ENCODE data around the gene SH2D6.
"Not testable (repeated sequence)": the region's sequence is repeated elsewhere in the genome, so short reads cannot be mapped to it uniquely, and the experiment has no call there.

Gene SH2D6

GRCh38 chr2:85422072-85422457 is 3.6 kb downstream of the SH2D6 start:
- no peak for DNase-seq

DNA sequence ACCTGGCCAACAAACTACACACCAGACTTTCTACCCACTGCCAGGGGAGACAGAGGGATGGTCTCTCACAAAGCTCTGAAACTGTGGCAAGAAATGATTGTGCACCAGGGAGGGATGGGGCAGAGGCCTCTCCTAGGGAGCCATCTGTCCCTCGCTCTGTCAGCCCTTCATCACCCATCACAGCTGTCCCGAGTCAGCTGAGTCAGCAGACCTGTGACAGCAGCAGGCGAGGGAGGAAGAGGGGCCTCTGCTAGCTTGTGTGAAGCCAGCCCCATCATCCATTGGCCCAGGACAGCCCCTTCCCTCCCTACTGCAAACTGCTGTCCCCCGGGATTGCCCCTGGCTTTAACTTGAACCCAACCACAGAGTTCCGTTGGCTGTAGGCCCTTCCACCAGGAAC is 5.0 kb downstream of the SH2D6 start:
- DNase-seq: no peak

DNA sequence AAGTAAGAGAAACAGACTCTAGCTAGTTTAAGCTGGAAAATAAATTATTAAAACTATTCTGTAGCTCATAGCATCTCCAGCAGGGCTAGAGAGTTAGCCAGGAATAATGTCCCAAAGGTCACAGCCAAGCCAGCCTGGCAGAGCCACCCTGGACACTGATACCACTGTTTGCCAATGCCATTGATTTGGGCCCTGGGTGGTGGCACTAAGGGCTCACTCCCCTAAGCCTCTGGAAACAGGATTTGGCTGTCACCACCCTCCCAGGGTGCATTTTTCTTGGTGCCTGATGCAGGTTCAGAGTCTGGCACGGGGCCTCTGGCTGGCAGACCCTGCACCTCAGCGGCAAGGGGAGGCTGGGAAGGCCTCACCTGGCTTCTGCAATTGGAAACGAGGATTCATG is 7.1 kb downstream of the SH2D6 start:
- no peak for DNase-seq

DNA sequence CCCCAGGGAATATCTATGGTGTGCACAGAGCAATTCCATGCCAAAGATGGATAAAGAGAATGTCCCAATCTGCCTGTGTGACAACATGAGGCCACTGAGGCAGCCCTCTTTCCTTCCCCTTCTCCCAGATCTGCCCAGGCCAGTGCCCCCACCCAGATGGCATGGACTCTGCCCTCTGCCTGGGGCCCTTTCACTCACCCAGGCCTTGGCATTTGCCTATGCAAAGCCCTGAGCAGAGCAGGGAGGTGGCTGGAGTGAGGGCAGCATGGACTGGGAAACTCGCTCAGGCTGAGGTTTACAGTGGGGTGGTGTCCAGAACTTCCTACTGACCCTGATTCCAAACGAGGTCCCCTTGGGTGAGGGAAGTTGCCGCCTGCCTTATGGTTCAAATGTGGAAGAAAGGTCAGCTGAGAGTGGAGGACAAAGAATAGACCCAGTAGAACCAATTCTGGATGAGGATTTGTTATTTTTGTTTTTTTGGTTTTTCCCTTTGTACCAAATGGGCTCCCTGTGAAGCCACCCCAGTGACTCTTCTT is 8.9 kb downstream of the SH2D6 start:
- no peak for DNase-seq

DNA sequence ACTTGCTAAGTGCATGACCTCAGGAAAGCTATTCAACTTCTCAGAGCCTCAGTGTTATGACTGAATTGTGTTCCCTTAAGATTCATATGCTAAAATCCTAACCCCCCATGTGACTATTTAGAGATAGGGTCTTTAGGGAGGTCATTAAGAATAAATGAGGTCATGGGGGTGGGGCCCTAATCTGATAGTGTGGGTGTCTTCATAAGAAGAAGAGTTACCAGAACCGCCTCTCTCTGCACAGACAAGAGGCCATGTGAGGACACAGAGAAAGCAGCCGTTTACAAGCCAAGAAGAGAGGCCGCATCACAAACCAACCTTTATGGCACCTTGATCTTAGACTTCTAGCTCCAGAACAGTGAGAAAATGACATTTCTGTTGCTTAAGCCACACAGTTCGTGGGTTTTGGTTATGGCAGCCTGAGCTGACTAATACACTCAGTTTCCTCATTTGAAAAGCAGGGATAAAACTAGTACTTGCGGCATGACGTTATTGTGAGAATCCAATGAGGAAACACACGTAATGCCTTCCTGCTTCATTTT is 9.9 kb downstream of the SH2D6 start:
- DNase-seq: no peak

DNA sequence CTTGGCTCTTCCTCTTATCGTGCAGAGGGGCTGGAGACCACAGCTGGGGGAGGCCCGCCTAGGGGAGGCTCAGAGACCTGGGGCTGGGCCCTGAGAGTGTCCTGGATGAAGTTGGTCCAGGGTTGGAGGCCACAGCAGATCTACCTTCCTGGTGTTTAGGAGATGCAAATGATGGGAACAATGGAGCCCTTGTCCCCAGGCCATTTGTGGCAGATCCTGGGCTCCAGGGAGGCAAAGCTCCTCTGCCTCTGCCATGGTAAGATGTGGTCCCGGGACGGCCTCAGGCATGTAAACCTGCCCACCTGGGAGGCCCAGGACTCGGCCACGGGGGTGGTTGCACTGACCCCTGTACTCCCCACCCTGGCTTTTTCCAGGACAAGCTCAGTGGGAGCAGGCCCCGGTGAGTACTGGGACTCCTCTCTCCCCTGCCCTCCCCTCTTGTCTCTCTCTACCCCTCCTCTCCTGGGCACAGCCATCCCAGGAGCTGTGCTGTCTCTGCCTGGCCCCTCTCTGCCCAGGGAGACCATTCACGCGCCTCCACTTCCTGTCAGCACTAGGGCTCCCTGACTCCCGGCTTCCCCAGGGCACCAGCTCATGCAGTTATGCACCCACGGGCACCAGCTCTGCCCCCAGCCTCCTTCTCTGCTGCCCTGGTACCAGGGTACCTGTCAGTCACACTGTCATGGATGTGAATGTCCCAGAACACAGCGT is 10.9 kb downstream of the SH2D6 start:
- DNase-seq: no peak

GRCh38 chr2:85429924-85430289 is 11.4 kb downstream of the SH2D6 start:
- no peak for DNase-seq

DNA sequence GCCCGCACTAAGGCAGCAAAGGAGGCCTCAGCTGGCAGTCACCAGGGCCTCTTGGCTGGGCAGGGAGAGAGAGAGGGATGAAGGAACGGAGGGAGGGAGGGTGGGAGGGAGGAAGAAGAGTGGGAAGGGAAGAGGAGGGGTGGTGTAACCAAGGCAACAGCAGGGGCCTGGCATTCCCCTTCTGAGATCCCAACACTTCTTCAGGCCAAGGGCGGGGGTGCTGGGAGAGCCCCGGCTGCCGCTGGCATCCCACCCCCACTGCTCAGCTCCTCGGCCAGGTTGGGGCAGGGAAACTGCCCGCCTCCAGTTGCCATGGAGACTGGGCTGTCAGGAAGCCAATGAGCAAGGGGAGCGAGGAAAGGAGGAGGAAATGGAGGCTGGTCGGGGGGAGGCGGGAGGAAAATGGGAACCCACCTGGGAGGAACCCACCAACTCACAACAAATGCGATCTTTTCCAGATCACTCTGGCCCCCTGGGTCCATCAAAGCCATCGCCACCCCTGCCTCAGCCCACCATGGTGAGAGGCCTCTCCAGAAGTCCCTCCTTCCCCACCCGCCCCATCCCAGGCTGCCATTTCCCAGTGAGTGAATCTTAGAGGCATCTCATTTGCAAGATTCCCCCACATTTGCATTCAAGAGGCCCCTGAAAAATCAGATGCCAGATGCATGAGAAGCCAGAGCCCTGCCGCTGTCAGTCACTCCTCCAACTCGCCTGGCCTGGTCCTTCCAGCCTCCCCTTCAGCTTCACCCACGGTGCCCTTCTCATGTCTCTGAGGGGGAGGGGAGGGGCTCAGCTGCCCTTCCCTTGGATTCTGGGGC is 12.4 kb downstream of the SH2D6 start:
- peak; percentile 65 for DNase-seq

DNA sequence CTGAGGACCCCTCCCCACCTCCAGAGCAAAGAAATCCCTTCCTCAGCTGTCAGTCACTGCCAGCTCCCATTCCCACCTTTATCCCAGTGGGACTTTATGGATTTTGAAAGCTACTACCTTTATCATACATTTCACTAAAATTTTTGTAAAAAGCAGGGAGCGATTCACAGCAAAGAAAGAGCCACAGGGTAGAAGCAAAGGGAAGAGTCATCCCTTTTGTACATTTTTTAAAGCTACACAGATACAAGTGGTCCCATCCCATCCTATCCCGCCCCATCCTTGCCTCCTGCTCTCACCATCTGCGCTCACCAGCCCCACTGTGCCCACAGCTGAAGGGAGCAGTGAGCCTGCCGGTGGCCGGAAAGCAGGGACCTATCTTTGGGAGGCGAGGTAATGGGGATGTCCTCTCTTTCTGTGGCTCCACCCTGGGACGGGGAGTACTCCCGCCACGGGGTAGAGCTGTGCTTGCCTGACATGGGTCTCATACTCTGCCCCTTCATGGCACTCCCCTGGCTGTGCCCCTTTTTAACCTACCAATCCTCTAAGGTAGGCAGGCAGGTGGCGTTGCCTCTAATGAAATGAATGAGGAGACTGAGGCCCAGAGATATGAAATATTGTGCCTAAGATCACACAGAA is 13.2 kb downstream of the SH2D6 start:
- DNase-seq: no peak

DNA sequence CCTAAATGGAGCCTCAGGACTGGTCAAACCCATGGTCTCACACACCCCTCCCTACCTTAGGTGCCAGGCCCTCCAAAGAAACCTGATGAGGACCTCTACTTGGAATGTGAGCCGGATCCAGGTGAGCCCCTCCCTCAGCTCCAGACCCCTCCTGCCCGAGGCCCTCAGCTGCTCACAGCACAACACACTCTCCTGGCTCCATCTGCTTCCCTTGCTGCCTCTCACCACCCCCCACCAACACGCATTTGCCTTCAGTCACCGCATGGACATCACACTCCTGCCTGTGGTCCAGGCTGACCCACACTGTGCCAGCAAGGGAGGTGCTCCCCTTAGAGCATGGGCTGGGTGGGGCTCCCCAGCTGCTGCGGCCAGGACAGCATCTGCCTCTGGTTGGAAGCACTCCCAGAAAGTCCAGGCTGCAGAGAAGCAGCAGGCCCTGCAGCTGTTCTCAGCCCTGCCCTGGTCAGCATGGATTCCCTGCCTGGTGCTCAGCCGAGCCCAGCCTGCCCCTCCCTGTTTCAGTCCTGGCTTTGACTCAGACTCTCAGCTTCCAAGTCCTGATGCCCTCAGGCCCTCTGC is 15.1 kb downstream of the SH2D6 start:
- DNase-seq: peak; percentile 56

- no peak for DNase-seq
Observed at GRCh38 chr2:85434696-85435095, 16.2 kb downstream of the SH2D6 start.

GRCh38 chr2:85435220-85435958 is 16.9 kb downstream of the SH2D6 start:
- peak; percentile 68 for DNase-seq

DNA sequence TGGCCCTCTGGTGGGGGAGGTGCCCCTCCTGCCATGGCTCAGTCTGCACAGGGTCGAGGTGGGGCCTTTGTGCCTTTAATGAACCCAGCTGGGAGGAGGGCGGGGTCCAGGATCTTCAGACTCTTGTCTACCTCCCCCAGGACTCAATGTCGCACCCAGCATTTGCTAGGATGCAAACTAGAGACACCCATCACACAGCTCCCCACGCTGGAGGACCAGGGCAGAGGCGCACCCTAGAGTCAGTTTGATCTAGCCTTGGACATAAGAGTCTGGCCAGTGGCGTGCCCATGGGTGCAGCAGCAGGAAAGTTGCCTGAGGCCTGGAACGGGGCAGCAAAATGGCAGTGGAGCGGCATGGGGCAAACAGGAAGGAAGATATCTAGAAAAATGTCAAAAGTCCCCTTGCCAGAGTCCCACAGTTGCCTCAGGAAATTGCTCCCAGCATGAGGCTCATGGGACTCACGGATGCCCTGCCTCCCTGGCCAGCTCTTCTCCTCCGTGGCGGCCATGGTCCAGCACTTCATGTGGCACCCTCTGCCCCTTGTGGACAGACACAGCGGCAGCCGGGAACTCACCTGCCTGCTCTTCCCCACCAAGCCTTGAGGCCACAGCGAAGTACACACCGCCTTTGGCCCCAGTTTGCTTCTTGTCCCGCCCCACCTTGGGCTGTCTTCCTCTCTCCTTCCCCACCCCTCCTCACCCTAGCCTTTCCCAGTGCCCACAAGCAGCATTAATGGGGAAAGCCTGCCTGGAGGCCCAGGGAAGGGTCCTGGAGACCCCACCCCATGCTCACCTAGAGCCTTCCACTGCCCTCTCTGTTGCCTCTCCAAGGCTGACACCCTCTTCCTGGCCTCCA is 17.7 kb downstream of the SH2D6 start:
- DNase-seq: peak; percentile 22

DNA sequence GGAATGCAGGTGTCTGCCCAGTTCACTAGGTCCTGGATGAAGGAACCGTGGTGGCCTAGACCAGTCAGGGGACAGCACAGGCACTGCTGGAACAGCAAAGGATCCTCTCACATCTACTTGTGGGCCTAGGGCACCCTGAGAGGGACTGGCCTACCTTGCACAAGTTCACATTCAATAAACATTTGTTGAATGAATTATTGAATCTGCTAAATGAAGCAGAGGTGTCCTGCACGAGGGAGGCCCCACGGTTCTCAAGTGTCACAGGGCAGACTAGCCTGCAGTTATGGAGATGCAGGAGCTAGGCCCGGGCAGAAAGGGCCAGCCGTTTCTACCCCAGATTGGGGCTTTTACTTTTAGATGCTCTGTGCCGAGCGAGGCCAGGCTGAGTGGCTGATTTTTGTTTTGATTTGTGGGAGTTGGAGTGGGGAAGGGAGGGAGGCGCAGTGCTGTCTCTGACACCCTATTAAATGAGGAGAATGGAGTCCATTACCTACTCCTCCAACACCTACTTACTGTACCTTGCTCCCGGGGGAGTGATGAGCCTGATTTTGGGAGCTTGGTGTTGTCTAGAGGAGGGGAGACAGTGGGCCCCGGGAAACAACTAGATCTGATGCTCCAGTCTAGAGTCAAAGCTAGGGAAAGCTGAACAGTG is 18.4 kb downstream of the SH2D6 start:
- peak; percentile 72 for DNase-seq

DNA sequence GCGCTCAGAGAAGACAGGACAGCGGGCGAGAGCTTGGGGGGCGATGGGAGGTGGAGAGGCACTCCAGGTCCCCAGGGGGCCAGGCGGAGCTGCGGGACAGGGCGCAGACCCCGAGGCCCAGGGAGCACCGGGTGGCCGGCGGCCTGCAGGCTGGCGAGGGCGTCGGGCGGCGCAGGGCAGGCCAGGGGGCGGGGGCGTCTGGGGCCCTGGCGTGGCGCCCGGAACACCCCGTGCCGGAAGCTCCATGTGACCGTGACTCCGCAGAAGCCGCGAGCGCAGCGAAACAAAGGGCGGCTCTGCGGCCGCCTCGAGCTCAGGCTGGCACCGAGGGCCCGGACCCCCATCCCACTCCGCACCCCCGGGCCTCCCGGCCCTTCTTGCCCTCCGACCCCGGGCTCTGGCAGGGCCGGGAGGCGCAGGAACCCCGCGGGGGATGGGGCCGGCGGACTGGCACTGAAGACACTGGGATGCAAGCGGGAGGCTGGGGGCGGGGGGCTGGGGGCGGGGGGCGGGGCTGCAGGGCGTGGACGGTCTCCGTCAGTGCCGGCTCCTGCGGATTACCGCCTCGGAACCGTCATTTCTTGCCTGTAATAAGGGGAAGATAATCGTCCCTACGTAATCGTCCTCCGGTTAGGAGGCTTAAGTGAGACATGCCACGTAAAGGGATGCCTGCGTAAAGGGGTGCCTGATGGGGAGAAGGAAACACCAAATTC is 19.1 kb downstream of the SH2D6 start:
- peak; percentile 89 for DNase-seq

- DNase-seq: peak; percentile 80
Observed at GRCh38 chr2:85438201-85439024, 19.9 kb downstream of the SH2D6 start.

GRCh38 chr2:85439025-85439472 is 20.5 kb downstream of the SH2D6 start:
- DNase-seq: no peak

DNA sequence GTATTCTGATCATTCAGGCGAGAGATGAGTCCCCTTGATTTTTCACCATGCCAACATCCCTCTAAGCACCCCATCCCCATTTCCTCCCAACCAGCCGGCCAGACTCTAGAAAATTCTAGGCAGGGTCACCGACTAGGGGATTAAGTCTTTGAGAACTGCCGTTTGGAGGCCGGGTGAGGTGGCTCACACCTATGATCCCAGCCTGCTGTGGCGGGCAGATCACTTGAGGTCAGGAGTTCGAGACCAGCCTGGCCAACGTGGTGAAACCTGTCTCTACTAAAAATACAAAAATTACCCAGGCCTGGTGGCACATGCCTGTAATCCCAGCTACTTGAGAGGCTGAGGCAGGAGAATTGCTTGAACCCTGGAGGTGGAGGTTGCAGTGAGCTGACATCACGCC is 21.1 kb downstream of the SH2D6 start:
- DNase-seq: not testable (repeated sequence)

DNA sequence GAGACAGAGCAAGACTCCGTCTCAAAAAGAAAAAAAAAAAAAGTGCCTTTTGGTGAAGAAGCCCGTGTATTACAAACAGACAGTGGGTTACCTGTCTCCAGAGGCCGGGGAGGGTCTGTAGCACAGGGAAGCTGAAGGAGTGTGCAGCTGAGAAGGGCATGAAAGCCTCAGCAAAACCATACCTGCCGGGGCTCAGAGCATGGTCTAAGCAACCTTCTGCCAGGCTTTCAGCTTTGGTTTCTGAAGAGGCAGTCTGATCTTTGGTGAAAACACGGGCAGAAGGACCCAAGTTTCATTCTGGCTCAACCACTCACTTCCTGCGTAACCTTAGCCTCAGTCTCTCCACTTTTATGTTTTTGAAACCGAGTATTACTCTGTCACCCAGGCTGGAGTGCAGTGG is 21.5 kb downstream of the SH2D6 start:
- DNase-seq: no peak

Measured in right kidney (tissue), 1 donor.